A549 (cell line): ENCODE measurements around the gene ADAMTSL5. TPM values are rescaled to one million over a fixed set of nuclear protein-coding genes. Genes with fewer than 3 reads are reported as not detected.

ENCODE experiments used
- ATAC-seq, 2 experiments: fragments of 200-7000 bp in 1 of 2; fragments of >200 bp in 1 of 2; cut with Nextera tagmentation in 1 of 2; cut with Tn5 transposase in 1 of 2; 3 replicates each; pipeline versions ENCODE4 v1.8.0 to v1.9.1; 2018 to 2020; ENCODE audit warnings: mild to moderate bottlenecking in 1 of 2, moderate library complexity in 1 of 2
- CTCF ChIA-PET: fragments of 300-600 bp; sonication (Branson Sonifier 250); formaldehyde crosslinking; extraction: SDS; loops from one replicate; lab custom pipeline; 2021; ENCODE audit warnings: antibody characterized with exemption, inconsistent platforms; lab: Yijun Ruan, JAX
- POLR2A ChIA-PET: fragments of 350-600 bp; formaldehyde crosslinking; extraction: SDS; loops from one replicate; lab custom pipeline; 2021; ENCODE audit warnings: antibody characterized with exemption, inconsistent platforms; lab: Yijun Ruan, JAX
- DNase-seq, 2 experiments: peaks; one replicate each; pipeline versions ENCODE4 v3.0.0 to v3.0.0-alpha.2; 2011 to 2016; ENCODE audit warnings: low read depth in 1 of 2, low spot score in 1 of 2
- FAIRE-seq: peaks from 2 replicates; lab custom pipeline; 2011; peaks lifted over from hg19 to GRCh38; lab: Jason Lieb, UNC
- H3K27ac ChIP-seq, 2 experiments: fragments of >200 bp; sonication (Bioruptor Twin); formaldehyde crosslinking; 3 replicates each; pipeline ENCODE4 v1.5.1; 2016 to 2017
- H3K4me1 ChIP-seq: fragments of >200 bp; sonication (Bioruptor Twin); formaldehyde crosslinking; 3 replicates; pipeline ENCODE4 v1.6.1; 2016
- H3K4me2 ChIP-seq: fragments of >200 bp; sonication (Bioruptor Twin); formaldehyde crosslinking; 3 replicates; pipeline ENCODE4 v1.6.1; 2016
- H3K4me3 ChIP-seq: fragments of >200 bp; sonication (Bioruptor Twin); formaldehyde crosslinking; 3 replicates; pipeline ENCODE4 v1.5.1; 2016
- H3K9me3 ChIP-seq: fragments of >200 bp; sonication (Bioruptor Twin); formaldehyde crosslinking; 3 replicates; pipeline ENCODE4 v1.6.1; 2016
- ATOH8 ChIP-seq: fragments of 250-450 bp; sonication (Bioruptor Pico); IDR thresholded peaks from 2 replicates; pipeline ENCODE4 v1.5.0; 2020; ENCODE audit warnings: low read depth, mild to moderate bottlenecking, moderate library complexity
- CBX2 ChIP-seq: fragments of 200-600 bp; sonication (generic); IDR thresholded peaks from 2 replicates; pipeline ENCODE4 v1.6.1; 2016; ENCODE audit warnings: low read depth, mild to moderate bottlenecking, borderline replicate concordance
- CBX8 ChIP-seq: fragments of 200-600 bp; sonication (generic); IDR thresholded peaks from 2 replicates; pipeline ENCODE4 v1.6.1; 2016
- CEBPB ChIP-seq, 2 experiments: fragments of >200 bp in 1 of 2; sonication (Bioruptor Twin) in 1 of 2; formaldehyde crosslinking in 1 of 2; IDR thresholded peaks; 2 replicates each; pipeline ENCODE4 v1.6.1; 2012 to 2016
- CHD2 ChIP-seq: fragments of 150-350 bp; IDR thresholded peaks from 2 replicates; pipeline ENCODE4 v1.6.1; 2014; ENCODE audit warnings: low read length; ENCODE audit not compliant: partially characterized antibody
- EHF ChIP-seq: fragments of 250-450 bp; sonication (Bioruptor Pico); IDR thresholded peaks from 2 replicates; pipeline ENCODE4 v1.5.0; 2020; ENCODE audit warnings: mild to moderate bottlenecking
- EHMT2 ChIP-seq: fragments of 200-600 bp; sonication (generic); IDR thresholded peaks from 2 replicates; pipeline ENCODE4 v1.6.1; 2016; ENCODE audit warnings: antibody characterized with exemption, low read depth, mild to moderate bottlenecking, moderate library complexity
- EP300 ChIP-seq, 2 experiments: fragments of >200 bp; sonication (Bioruptor Twin); formaldehyde crosslinking; IDR thresholded peaks; 2 replicates in 1 of 2; 3 replicates in 1 of 2; pipeline ENCODE4 v1.6.1; 2016 to 2017
- ESRRA ChIP-seq: fragments of 150-350 bp; IDR thresholded peaks from 2 replicates; pipeline ENCODE4 v1.6.1; 2014; ENCODE audit warnings: mild to moderate bottlenecking, low read length, borderline replicate concordance
- FOSB ChIP-seq: fragments of 250-450 bp; sonication (Bioruptor Pico); IDR thresholded peaks from 2 replicates; pipeline ENCODE4 v1.5.0; 2020; ENCODE audit warnings: mild to moderate bottlenecking, moderate library complexity
- FOSL2 ChIP-seq, 2 experiments: fragments of 450-650 bp in 1 of 2; fragments of >200 bp in 1 of 2; sonication (Bioruptor Twin) in 1 of 2; formaldehyde crosslinking; IDR thresholded peaks; 2 replicates each; pipeline versions ENCODE4 v1.5.0 to v1.6.1; 2016 to 2020; ENCODE audit warnings: mild to moderate bottlenecking in 1 of 2, moderate library complexity in 1 of 2
- HES2 ChIP-seq: fragments of >200 bp; sonication (Bioruptor Twin); formaldehyde crosslinking; IDR thresholded peaks from 2 replicates; pipeline ENCODE4 v1.6.1; 2016
- HEYL ChIP-seq: fragments of 250-450 bp; sonication (Bioruptor Pico); IDR thresholded peaks from 2 replicates; pipeline ENCODE4 v1.8.0; 2021; ENCODE audit warnings: mild to moderate bottlenecking, moderate library complexity
- HOXB13 ChIP-seq: fragments of 250-450 bp; sonication (Bioruptor Pico); IDR thresholded peaks from 2 replicates; pipeline ENCODE4 v1.5.0; 2020; ENCODE audit warnings: low read depth, mild to moderate bottlenecking, moderate library complexity
- JUNB ChIP-seq: fragments of >200 bp; sonication (Bioruptor Twin); formaldehyde crosslinking; IDR thresholded peaks from 2 replicates; pipeline ENCODE4 v1.6.1; 2016
- KDM1A ChIP-seq: fragments of 200-600 bp; sonication (generic); IDR thresholded peaks from 2 replicates; pipeline ENCODE4 v1.6.1; 2016; ENCODE audit warnings: low read depth, mild to moderate bottlenecking
- MAZ ChIP-seq: fragments of 150-350 bp; IDR thresholded peaks from 2 replicates; pipeline ENCODE4 v1.6.1; 2014; ENCODE audit warnings: antibody characterized with exemption, low read depth, low read length, borderline replicate concordance
- MYC ChIP-seq: IDR thresholded peaks from 2 replicates; pipeline ENCODE4 v1.6.1; 2012; ENCODE audit warnings: mild to moderate bottlenecking, inconsistent platforms, low read length, improper control_type of control experiment, borderline replicate concordance
- NPAS2 ChIP-seq: fragments of 250-450 bp; sonication (Bioruptor Pico); IDR thresholded peaks from 2 replicates; pipeline ENCODE4 v1.8.0; 2022; ENCODE audit warnings: mild to moderate bottlenecking, moderate library complexity, borderline replicate concordance
- PHF8 ChIP-seq: fragments of 200-600 bp; sonication (generic); IDR thresholded peaks from 2 replicates; pipeline ENCODE4 v1.6.1; 2016; ENCODE audit warnings: low read depth, mild to moderate bottlenecking, antibody characterized with exemption, moderate library complexity, borderline replicate concordance
- POLR2AphosphoS2 ChIP-seq: conservative IDR thresholded peaks from 2 replicates; pipeline ENCODE4 v1.6.1; 2012; ENCODE audit warnings: low read length, improper control_type of control experiment, inconsistent platforms
- RARB ChIP-seq: fragments of 250-450 bp; sonication (Bioruptor Pico); IDR thresholded peaks from 2 replicates; pipeline ENCODE4 v1.8.0; 2021; ENCODE audit warnings: mild to moderate bottlenecking, moderate library complexity
- RCOR1 ChIP-seq: fragments of 150-350 bp; IDR thresholded peaks from 2 replicates; pipeline ENCODE4 v1.6.1; 2014; ENCODE audit warnings: antibody characterized with exemption, low read length, low read depth
- RNF2 ChIP-seq: fragments of 200-600 bp; sonication (generic); IDR thresholded peaks from 2 replicates; pipeline ENCODE4 v1.6.1; 2016; ENCODE audit warnings: low read depth, mild to moderate bottlenecking, antibody characterized with exemption, moderate library complexity, borderline replicate concordance
- USF2 ChIP-seq: fragments of 450-650 bp; IDR thresholded peaks from 2 replicates; pipeline ENCODE4 v1.6.1; 2014; ENCODE audit warnings: antibody characterized with exemption
- ZC3H11A ChIP-seq: fragments of 450-650 bp; IDR thresholded peaks from 2 replicates; pipeline ENCODE4 v1.6.1; 2014; ENCODE audit warnings: antibody characterized with exemption, mild to moderate bottlenecking
- WGBS: methylation state at CpG from one replicate; pipeline ENCODE4 v1.1.6; 2017; ENCODE audit errors: missing lambda C conversion rate; 5-methylcytosine and 5-hydroxymethylcytosine counted together
- polyA plus RNA-seq, 4 experiments: library from polyadenylated mRNA; depleted of rRNA in 3 of 4; stranded (reverse); fragments of >200 nt; fragmentation: RNase III in 1 of 4; extraction: RNeasy Plus Mini Kit Qiagen cat#74134 plus additional on column Dnase treatment in 1 of 4; gene quantifications; 2 replicates in 3 of 4; 3 replicates in 1 of 4; pipeline ENCODE4 v1.2.3, GENCODE V29; 2011 to 2017

Gene ADAMTSL5
- polyA plus RNA-seq, 2 of the 4 experiments (the other 2 are of a cell fraction), result 1.4 to 3.0 TPM

- POLR2A ChIA-PET, result no interaction called here
- no peaks in the 10 kb centered on the region for H3K9me3 ChIP-seq
- H3K4me3 ChIP-seq, result no peak overlapping the region
- TF ChIP-seq PHF8 (no peak), FOSB (CRISPR knock-in tag) (no peak), HES2 (no peak), CEBPB (IDR thresholded peaks at IDR 0.05) (no peak), RCOR1 (no peak), USF2 (no peak), EP300 (IDR thresholded peaks at IDR 0.05) (no peak), HEYL (no peak), CHD2 (no peak), KDM1A (no peak), CBX2 (no peak)
- CTCF ChIA-PET, result no interaction called here
- no peak overlapping the region for H3K27ac ChIP-seq
- ATAC-seq (no peak), DNase-seq (no peak), FAIRE-seq (no peak)
- H3K4me1 ChIP-seq, result 0 out of 3 replicates have a peak, but pooled peaks cover 3% of the 10 kb centered on the region
- 98% methylated on average over 10 of the region's 25 CpGs for WGBS
- no peak overlapping the region for H3K4me2 ChIP-seq
These were observed 2.4 kb downstream of the ADAMTSL5 start for GRCh38 chr19:1510442-1510806.

- WGBS, result 85% methylated on average over 9 of the region's 11 CpGs
- POLR2A ChIA-PET, result no interaction called here
These were observed 3.0 kb downstream of the ADAMTSL5 start for GRCh38 chr19:1509602-1510441.

GRCh38 chr19:1508507-1508856 lies 4.3 kb downstream of the ADAMTSL5 start:
- Histone ChIP-seq H3K4me2 (peak overlapping the region; percentile 77), H3K27ac (peak overlapping the region; percentile 88 to 91; a peak in 5 of 6 replicates), H3K4me1 (peaks cover 5% of the 10 kb centered on the region; the same call in 2 of the 3 replicates), H3K4me3 (peak overlapping the region; percentile 57; the same call in 2 of the 3 replicates), H3K9me3 (no peaks in the 10 kb centered on the region)
- FAIRE-seq (no peak), DNase-seq (no peak), ATAC-seq (no peak)
- TF ChIP-seq CBX8, result no peak
- TF ChIP-seq ATOH8 (CRISPR knock-in tag), result no peak
- TF ChIP-seq JUNB, result no peak
- no peak for TF ChIP-seq ESRRA
- TF ChIP-seq RNF2, result no peak
- TF ChIP-seq MYC, result no peak
- TF ChIP-seq RARB (CRISPR knock-in tag), result no peak
- TF ChIP-seq CHD2, result no peak
- no peak for TF ChIP-seq EHF (CRISPR knock-in tag)
- TF ChIP-seq POLR2AphosphoS2, result no peak
- no peak for TF ChIP-seq HOXB13 (CRISPR knock-in tag)
- TF ChIP-seq CBX2, result no peak
- TF ChIP-seq EHMT2, result no peak
- TF ChIP-seq FOSL2 (IDR thresholded peaks at IDR 0.05), result no peak
- TF ChIP-seq FOSL2 (CRISPR knock-in tag; IDR thresholded peaks at IDR 0.05), result no peak
- no peak for TF ChIP-seq FOSB (CRISPR knock-in tag)
- ChIA-PET POLR2A (no interaction called here), CTCF (interaction anchor here (1.3 to 1.5 kb wide), 3 partner anchors 17 to 39 kb away, joined by 3 to 5 read pairs (median 3); no protein-coding TSS in a partner anchor)
- 62% methylated on average over 8 of the region's 12 CpGs for WGBS

More at GRCh38 chr19:1509602-1510441, 3.0 kb downstream of the ADAMTSL5 start:
- FAIRE-seq (no peak), ATAC-seq (no peak), DNase-seq (no peak)
- Histone ChIP-seq H3K27ac (no peak overlapping the region), H3K4me1 (0 out of 3 replicates have a peak, but pooled peaks cover 3% of the 10 kb centered on the region), H3K9me3 (no peaks in the 10 kb centered on the region), H3K4me2 (no peak overlapping the region), H3K4me3 (no peak overlapping the region)
- CTCF ChIA-PET, result interaction anchor here (1.1 to 1.5 kb wide), 3 partner anchors 26 to 64 kb away, joined by 3 read pairs; no protein-coding TSS in a partner anchor
- no peak for TF ChIP-seq ZC3H11A
- TF ChIP-seq MAZ, result no peak
- TF ChIP-seq KDM1A, result no peak
- no peak for TF ChIP-seq ATOH8 (CRISPR knock-in tag)
- TF ChIP-seq CEBPB (IDR thresholded peaks at IDR 0.05), result no peak
- TF ChIP-seq NPAS2 (CRISPR knock-in tag), result no peak
